Fibroblast of villous mesenchyme (primary cell): ENCODE measurements around the gene RNF25. TPM values are rescaled to one million over a fixed set of nuclear protein-coding genes. Genes with fewer than 3 reads are reported as not detected.
A peak's percentile ranks its signal among the peaks of the same experiment; 100 is the strongest.
"Not testable (repeated sequence)": the region's sequence is repeated elsewhere in the genome, so short reads cannot be mapped to it uniquely, and the experiment has no call there.

Experiments used
- DNase-seq: peaks from one replicate; pipeline ENCODE4 v3.0.0-alpha.2; 2010; ENCODE audit warnings: low read depth
- H3K4me3 ChIP-seq: 2 replicates; pipeline ENCODE4 v1.5.1; 2011; ENCODE audit warnings: low read depth, mild to moderate bottlenecking, low read length
- CTCF ChIP-seq: IDR thresholded peaks from 2 replicates; pipeline ENCODE4 v1.5.1; 2012; ENCODE audit warnings: low read depth, mild to moderate bottlenecking, low read length; ENCODE audit not compliant: insufficient read depth
- total RNA-seq: library from RNA; depleted of rRNA; stranded (reverse); fragments of >200 nt; gene quantifications from 2 replicates; pipeline ENCODE4 v1.2.3, GENCODE V29; 2012

RNF25 gene
- total RNA-seq, 1 donor: 38.4 TPM

- DNase-seq: no peak
- no peak for TF ChIP-seq CTCF
- H3K4me3 ChIP-seq: no peak overlapping the region
Observed at GRCh38 chr2:218703341-218703740, 31.5 kb upstream of the RNF25 start.

GRCh38 chr2:218701806-218702205, 30.0 kb upstream of the RNF25 start:
- TF ChIP-seq CTCF: no peak
- H3K4me3 ChIP-seq: no peak overlapping the region
- DNase-seq: no peak

- TF ChIP-seq CTCF: no peak
- DNase-seq: no peak
- no peak overlapping the region for H3K4me3 ChIP-seq
Observed at GRCh38 chr2:218698885-218699284, 27.1 kb upstream of the RNF25 start.

GRCh38 chr2:218694405-218695145, 22.8 kb upstream of the RNF25 start:
- DNase-seq: no peak
- H3K4me3 ChIP-seq: no peak overlapping the region
- no peak for TF ChIP-seq CTCF

GRCh38 chr2:218691234-218691633, 19.4 kb upstream of the RNF25 start:
- DNase-seq: no peak
- no peak for TF ChIP-seq CTCF
- no peak overlapping the region for H3K4me3 ChIP-seq

- DNase-seq: peak; percentile 76
- peak; percentile 93 for TF ChIP-seq CTCF
- H3K4me3 ChIP-seq: not testable (repeated sequence)
Observed at GRCh38 chr2:218687400-218688060, 15.7 kb upstream of the RNF25 start.
